IPS-18c (cell line): ENCODE measurements around the gene SLC6A1.
A peak's percentile ranks its signal among the peaks of the same experiment; 100 is the strongest.

Source experiments
- H3K4me3 ChIP-seq: 2 replicates; pipeline ENCODE4 v1.7.0; 2013; ENCODE audit warnings: low read depth, mild to moderate bottlenecking, low read length, moderate library complexity; ENCODE audit not compliant: insufficient read depth
- H3K9me3 ChIP-seq: one replicate; pipeline ENCODE4 v1.6.1; 2013; ENCODE audit warnings: mild to moderate bottlenecking, low read length, moderate library complexity; ENCODE audit not compliant: control insufficient read depth, insufficient read depth

SLC6A1 gene

DNA sequence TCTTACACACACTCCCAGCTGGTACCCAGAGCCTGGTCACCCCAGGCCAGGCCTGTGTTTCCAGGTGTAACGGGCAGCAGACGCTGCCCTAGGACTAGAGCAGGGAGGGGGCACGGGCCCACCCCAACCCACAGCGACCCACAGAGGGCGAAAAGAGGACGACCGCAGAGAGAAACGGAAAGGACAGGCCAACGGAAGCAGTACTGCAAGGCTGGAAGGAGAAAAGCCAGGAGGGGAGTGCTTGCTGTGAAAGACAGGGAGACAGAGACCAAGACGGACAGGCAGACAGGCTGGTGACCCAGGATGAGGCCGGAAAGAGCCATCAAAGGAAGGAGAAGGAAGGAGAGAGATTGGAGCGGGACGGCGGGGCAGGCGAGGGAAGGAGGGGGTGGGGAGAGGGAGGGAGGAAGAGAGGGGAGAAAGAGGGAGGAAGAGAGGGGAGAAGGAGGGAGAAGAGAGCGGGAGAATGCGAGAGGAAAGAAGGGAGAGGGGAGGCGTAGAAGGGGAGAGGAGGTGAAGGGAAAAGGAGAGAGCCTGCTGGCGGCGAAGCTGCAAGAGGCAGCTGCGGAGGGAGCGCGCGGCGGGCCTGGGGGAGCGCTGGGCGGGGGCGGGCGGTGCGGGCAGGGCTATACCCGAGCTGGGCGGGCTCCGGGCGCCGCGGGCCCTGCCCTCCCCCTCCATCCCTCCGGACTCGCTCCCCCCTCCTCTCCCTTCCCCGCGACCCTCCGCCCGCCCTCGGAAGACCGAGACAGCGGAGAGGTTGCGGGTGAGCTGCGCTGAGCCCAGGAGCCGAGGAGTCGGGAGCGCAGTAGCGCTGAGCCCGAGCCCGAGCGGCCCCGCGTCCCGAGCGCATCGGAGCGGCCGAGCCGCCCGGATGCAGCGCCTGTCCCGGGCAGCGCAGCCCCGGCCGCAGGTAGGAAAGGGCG lies at the start of gene SLC6A1:
Gene SLC6A1 (plus strand): TSS at position 732 of the 926 bp plus-strand sequence. CDS start 24,464 bp downstream, outside the sequence.
- peak within 1 kb of the TSS; percentile 47 for H3K4me3 ChIP-seq
- peaks cover 2% of the 10 kb centered on the region for H3K9me3 ChIP-seq

DNA sequence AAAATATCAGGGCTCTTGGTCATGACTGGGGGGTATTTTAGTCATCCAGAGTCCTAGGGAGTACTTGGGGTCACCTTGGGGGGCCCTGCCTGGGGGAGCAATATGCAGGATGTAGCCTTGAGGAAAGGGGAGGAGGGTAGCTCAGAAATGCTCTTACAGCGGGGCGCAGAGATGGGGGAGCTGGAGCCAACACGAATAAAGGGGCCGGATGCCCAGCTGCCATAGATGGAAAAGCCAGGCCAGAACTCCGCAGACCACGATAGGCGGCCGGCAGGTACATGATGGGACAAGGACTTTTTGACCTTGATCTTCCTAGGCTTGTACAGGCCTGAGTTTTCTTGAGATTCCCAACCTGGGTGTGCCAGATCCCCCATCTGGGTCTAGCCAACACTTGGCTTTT lies 47.7 kb upstream of the SLC6A1 start:
- Histone ChIP-seq H3K4me3 (no peak overlapping the region), H3K9me3 (no peaks in the 10 kb centered on the region)

DNA sequence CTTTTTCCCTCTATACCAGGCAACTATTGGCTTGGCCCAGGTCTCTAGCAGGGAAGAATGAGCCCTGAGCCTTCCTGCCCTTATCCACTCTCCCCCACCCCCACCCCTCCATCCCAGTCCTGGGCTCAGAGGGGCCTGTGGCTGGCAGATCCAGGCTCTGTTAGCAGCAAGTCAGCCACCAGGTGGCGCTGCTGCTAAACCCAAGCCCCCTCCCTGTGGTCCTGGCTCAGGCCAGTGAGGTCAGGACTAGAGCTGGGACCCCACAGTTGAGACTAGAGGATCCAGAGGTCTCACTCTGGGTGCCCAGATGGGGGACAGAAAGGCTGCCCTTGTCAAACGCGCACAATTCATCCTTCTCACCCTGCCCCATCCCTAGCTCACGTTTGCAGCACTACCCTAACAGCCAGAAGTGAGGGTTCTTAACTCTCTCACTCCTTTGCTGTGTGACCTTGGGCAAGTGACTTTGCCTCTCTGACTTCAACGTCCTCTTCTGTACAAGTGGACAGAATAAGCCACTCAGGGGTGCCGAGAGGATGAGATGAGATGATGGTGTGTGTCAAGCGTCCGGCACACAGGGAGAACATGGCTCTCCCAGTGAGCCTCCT lies 46.8 kb upstream of the SLC6A1 start:
- Histone ChIP-seq H3K4me3 (no peak overlapping the region), H3K9me3 (no peaks in the 10 kb centered on the region)

DNA sequence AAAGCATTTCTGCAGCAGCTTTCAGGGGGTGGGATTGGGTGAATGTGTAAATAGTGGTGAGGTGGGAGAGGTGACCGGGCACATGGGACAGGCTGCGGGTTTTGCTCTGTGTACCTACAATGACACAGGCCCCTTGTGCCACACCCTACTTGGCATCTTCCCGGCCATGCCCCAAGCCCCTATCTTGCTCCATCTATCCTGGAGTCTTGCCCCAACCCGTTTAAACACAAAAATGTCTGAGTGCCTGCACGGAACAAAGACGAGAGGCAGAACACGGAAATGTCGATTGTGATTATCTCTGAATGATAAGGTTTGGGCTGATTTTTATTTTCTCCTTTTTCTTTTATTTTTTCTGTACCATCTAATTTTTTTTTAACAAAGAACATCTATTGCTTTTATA lies 46.0 kb upstream of the SLC6A1 start:
- no peak overlapping the region for H3K4me3 ChIP-seq
- H3K9me3 ChIP-seq: no peaks in the 10 kb centered on the region

DNA sequence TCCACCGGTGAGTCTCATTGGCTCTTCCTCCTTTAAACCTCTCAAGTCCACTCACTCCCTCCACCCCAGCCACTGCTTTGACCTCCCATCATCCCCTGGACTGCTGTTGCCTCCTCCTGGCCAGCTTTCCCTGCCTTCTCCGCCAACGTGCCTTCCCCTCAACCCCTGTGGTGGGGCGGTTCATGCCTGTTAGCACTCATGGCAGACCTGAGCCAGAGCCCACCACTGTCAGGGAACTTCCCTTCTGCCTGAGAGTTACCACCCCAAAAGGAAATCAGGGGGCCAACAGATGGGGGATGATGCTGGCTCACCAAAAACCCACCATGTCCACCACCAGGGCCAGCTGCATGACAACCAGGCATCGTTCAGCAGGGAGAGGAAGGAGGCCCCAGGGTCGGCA lies 44.2 kb upstream of the SLC6A1 start:
- no peaks in the 10 kb centered on the region for H3K9me3 ChIP-seq

DNA sequence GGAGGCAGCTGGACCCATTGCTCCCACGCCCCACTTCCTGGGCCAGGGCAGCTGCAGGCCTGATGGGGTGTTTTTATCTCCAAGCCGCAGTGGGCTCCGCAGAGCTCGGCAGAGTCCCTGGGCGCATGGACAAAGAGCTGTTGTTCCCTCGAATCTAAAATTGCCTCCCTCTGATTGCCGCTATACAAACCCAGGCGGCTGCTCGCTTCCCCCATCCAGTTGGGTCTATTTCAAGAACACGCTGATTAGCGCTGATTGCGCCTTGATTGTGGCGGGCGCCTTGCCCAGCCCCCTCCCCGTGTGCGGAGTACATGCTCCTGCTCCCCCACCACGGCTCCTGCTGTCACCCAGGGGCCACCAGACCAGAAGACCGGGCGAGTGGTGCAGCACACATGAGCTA lies 43.4 kb upstream of the SLC6A1 start:
- Histone ChIP-seq H3K9me3 (no peaks in the 10 kb centered on the region), H3K4me3 (no peak overlapping the region)

More for the DNA sequence above, 44.2 kb upstream of the SLC6A1 start:
- H3K4me3 ChIP-seq: no peak overlapping the region

DNA sequence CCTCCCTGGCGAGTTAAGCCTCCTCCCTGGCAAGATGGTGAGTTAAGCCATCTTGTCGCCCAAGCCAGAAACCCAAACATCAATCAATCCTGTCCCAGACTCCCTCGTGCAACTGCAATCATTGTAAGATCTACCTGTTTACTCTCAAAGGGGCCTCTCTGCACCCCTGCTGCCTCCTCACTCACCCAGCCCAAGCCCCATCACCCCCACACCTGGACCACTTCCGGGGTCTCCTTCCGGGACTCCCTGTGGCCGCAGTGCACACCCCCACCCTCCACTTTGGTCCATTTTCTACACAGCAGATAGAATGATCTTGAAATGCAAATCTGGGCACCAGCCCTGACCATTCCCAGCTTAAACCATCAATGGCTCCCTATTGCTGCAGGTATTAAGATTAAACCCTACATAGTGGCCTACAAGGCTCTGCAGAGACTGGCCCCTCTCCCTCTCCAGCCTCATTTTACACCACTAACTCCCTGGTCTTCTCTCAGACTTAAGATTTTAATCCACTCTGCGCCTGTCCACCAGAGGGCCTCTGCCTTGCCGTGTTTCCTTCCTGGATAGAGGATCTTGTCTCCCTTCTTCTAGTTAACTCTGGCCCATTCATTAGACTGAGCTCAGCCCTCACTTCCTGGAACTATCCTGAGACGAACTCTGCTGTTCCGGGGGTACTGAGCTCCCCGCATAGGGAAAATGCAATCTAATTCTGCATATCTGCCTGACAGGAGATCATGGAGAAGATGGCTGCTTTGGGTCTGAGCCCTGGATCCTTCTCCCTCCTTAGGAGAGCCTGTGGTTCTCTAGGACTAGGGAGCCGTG lies 41.9 kb upstream of the SLC6A1 start:
- H3K4me3 ChIP-seq: no peak overlapping the region
- no peaks in the 10 kb centered on the region for H3K9me3 ChIP-seq

DNA sequence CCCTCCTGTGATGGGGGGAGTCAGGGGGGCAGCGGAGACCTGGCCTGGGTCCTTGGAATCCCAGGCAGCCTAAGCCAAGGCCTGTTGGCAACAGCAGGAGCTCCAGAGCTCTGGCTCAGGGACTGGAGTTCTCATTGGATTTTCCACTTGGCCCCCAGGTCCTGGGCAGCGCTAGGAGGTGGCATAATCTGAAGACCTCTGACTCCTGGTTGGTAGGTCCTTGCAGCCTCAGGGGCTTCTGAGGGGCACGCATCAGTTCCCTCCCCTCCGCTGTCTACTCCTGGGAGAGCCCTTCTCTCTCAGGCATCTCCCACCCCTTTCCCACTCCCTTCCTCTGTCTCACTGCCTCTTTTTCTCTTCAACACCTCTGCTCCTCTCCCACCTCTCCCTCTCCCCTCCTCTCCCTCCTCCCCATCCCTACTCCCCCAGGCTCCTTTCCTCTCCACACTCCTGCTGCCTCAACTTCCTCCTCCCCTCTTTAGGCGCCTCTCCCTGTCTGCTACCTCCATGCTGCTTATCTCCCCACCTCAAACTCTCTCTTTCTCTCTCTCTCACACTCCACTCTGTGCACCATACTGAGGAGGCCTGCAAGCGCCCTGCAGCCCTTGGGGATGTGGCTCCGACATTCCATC lies 41.1 kb upstream of the SLC6A1 start:
- no peaks in the 10 kb centered on the region for H3K9me3 ChIP-seq
- H3K4me3 ChIP-seq: no peak overlapping the region

DNA sequence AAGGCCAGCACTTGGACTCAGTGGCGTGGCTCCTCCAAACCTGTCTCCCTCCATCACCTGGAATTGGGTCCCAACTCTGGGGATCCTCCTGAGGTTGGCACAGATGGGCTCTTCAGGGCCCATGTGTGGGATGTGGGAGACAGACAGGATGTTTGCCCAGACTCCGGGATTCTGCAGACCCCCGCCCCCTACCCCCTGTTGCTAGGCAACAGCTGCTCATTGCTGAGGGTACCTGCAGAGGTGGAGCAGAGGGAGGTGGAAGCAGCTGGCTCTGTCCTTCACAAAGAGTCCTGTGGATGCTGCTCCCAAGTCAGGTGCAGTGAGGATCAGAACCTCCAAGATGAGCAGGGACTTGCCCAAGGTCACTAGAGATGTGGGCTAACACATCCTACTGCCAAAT lies 40.0 kb upstream of the SLC6A1 start:
- Histone ChIP-seq H3K4me3 (no peak overlapping the region), H3K9me3 (no peaks in the 10 kb centered on the region)

DNA sequence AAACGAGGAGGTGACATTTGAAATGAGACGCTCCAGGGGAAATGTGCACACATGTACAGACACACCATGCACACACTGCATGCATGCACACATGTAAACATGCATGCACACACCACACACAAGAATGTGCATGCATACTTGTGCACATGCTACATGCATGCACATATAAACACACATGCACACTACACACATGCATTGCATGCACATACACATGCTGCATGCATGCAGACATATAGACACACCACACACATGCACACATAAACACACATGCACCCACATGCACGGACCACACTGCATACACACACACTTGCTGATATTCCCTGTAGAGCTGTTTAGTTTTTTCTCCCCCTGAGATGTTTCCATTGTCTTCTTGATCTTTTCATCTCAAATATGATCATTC lies 37.8 kb upstream of the SLC6A1 start:
- Histone ChIP-seq H3K9me3 (no peaks in the 10 kb centered on the region), H3K4me3 (no peak overlapping the region)

DNA sequence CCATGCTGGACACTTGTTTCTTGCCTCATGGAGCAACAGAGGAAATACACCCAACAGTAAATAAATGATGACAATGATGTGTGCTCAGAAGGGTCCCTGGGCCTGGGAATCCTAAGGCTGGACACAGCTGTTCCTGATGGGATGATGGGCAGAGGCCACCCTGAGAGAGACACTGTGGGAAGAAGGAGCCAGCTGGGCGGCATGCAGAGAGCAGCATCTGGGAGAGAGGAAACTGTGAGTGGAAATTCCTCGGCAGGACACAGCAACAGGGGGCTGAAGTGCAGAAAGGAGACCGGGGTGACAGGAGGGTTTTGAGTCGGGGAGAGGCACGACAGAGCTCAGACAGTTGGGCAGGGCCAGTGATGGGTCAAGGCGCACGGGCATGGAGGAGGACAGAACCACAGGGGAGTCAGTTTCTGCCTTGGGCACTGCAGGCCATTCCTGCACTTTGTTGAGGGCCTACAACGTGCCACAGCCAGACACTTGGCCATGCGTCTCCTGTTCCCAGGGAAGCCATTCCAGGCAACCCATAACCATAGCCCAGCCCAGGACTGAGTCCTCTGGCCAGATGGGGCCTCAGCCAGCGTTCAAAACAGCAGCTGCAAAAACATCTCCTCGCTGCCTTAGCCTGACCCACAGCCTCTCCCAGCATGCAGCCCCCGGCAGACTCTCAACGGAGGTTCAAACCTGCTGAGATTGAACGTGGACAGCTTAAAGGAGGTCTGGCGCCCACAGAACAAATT lies 36.7 kb upstream of the SLC6A1 start:
- no peak overlapping the region for H3K4me3 ChIP-seq
- H3K9me3 ChIP-seq: no peaks in the 10 kb centered on the region

DNA sequence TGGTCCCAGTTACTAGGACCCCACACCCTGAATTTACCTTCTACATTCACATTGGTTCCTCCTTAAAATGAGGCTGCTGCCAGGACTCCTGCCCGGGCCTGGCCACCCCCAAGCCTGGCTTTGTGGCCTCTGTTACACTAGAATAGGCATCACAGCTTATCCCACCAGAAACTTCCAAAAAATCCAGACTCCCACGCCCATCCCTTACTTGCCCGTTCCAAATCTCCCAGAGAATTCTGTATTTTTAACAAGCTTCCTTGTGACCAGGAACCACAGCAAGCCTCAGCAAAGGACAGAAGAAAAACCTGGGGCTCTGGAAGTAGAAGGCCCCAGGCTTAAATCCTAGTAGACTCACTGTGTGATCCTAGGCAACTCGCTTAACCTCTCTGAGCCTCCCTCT lies 36.0 kb upstream of the SLC6A1 start:
- H3K4me3 ChIP-seq: no peak overlapping the region
- H3K9me3 ChIP-seq: no peaks in the 10 kb centered on the region

DNA sequence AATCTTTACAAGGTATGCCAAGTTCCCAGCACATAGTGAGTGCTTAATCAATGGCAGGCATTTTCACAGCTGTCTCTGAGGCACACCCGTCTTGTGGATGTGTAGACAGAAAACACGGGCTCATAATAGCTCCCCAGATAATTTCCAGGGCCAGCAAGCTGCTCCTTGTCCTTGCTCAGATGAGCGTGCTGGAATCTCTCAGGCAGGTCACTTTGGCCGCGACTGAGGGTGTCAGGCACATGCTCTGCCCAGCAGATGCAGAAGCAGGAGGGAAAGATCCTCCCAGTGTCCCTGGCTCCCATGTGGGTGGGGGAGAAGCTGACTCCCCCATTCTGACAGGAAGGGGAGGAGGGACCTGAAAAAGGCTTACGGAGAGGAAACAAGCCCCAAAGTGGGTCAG lies 35.6 kb upstream of the SLC6A1 start:
- H3K9me3 ChIP-seq: no peaks in the 10 kb centered on the region

DNA sequence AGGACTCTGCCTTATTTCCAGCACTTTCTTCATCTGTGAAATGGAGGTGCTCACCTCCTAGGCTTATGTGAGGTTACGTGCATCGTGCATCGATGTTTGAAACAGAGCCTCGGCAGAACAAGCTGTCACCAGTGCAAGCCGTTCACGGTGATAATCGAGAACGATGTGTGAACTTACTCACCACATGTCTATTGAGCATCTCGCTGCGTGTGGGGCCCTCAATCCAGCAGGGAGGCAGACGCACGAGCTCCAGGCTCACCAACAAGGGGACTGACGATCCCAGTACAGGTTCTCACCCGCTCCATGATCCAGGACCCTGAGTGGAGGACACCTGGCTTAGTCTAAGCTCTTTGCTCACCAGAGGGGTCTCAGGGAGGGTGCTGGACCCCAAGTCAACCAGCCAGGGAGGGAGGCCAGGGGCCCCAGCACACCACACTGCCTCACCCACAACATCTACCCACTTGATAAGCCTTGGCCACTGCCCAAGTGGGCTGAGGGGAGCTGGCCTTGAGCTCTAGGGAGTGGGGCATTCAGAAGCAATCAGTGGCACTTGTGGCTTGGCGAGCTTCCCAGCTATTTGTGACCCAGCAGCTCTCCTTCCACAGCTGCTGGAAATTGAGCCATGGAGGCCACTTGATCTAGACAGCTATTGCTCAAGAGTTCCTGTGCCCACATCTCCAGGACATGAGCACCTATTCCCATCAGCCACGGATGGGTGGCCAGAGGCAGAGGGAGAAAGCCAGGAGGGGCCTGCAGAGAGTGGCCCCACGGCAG lies 34.4 kb upstream of the SLC6A1 start:
- Histone ChIP-seq H3K4me3 (no peak overlapping the region), H3K9me3 (no peaks in the 10 kb centered on the region)

More for the DNA sequence above, 35.6 kb upstream of the SLC6A1 start:
- no peak overlapping the region for H3K4me3 ChIP-seq

DNA sequence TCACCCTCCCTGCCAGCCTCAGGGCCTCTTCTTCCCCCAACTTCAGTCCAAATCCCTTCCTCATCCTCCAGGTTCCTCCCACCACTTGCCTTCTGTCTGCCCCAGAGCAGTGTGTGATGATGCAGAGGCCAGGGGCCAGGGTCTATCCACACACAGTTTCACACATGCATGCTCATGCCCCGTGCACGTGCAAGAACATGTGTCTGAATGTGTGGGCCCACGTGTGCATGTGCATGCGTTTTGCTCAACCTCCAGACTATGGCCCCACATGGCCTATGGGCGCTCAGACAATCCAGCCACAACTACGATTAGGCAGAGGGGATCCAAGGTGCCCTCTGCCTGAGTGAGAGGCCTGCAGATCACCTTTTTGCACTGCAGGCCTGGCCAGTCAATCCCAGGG lies 32.3 kb upstream of the SLC6A1 start:
- H3K4me3 ChIP-seq: no peak overlapping the region

DNA sequence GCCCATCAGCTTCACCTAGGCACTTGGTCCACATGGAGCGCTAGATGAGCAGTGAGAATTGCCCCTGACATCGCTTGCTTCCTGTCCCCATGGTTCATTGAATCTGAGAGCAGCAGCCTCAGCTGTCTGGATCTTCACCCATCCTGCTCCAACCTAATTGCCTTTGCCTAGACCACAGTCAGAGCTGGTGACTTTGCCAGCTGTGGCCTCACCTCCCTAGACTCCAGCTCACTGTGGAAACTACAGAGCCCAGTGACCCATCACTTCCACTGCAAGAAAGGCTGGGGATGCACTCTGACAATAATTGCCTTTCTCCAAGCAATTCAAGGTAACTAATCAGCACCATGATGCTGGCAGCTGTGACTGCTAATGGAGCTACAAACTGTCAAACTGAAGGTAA lies 30.6 kb upstream of the SLC6A1 start:
- Histone ChIP-seq H3K9me3 (no peaks in the 10 kb centered on the region), H3K4me3 (no peak overlapping the region)

More for the DNA sequence above, 32.3 kb upstream of the SLC6A1 start:
- H3K9me3 ChIP-seq: no peaks in the 10 kb centered on the region
